Gastrocnemius medialis (tissue), 4 donors: ENCODE results near the gene IFT81. TPM values are rescaled to one million over a fixed set of nuclear protein-coding genes. Genes with fewer than 3 reads are reported as not detected.
A peak's percentile ranks its signal among the peaks of the same experiment; 100 is the strongest.

Experiments used
- ATAC-seq, 2 donors: fragments of 150-250 bp; one replicate each; pipeline ENCODE4 v1.9.1; 2016
- DNase-seq, 2 donors: peaks; one replicate each; pipeline ENCODE4 v3.0.0-alpha.2; 2019
- H3K27ac ChIP-seq, 4 donors: fragments of 200-600 bp; sonication (generic); 1 replicate in 1 of 4; 2 replicates in 3 of 4; pipeline ENCODE4 v1.5.1; 2016 to 2018; ENCODE audit warnings: mild to moderate bottlenecking in 2 of 4, moderate library complexity in 1 of 4
- H3K27me3 ChIP-seq, 3 donors: fragments of 200-600 bp; sonication (generic) in 2 of 3; 1 replicate in 1 of 3; 2 replicates in 2 of 3; pipeline versions ENCODE4 v1.5.1 to v1.6.0; 2016 to 2019; ENCODE audit warnings: mild to moderate bottlenecking in 1 of 3, moderate library complexity in 1 of 3
- H3K36me3 ChIP-seq, 2 donors: fragments of 200-600 bp; sonication (generic) in 1 of 2; one replicate each; pipeline ENCODE4 v1.5.1; 2017 to 2018
- H3K4me1 ChIP-seq, 2 donors: fragments of 200-600 bp; sonication (generic) in 1 of 2; one replicate each; pipeline ENCODE4 v1.5.1; 2016 to 2017; ENCODE audit warnings: mild to moderate bottlenecking in 2 of 2
- H3K4me3 ChIP-seq, 4 donors: fragments of 200-600 bp; sonication (generic) in 3 of 4; 1 replicate in 1 of 4; 2 replicates in 3 of 4; pipeline ENCODE4 v1.5.1; 2016 to 2019; ENCODE audit warnings: mild to moderate bottlenecking in 2 of 4
- H3K9me3 ChIP-seq, 3 donors: fragments of 200-600 bp; sonication (generic) in 2 of 3; 1 replicate in 1 of 3; 2 replicates in 2 of 3; pipeline ENCODE4 v1.5.1; 2016 to 2019
- POLR2A ChIP-seq, 2 donors: fragments of 450-650 bp; IDR thresholded peaks; one replicate each; pipeline ENCODE4 v1.6.1; 2017; ENCODE audit warnings: antibody characterized with exemption in 2 of 2, mild to moderate bottlenecking in 2 of 2, moderate library complexity in 2 of 2
- in situ Hi-C, 4 donors: fragments of 200-750 bp; cut with MboI; loops; one replicate each; pipeline versions ENCODE4 v1.15.0 to v1.8.0; 2017; ENCODE audit warnings: low sequenced_read_pairs in 4 of 4
- intact Hi-C: fragments of 100-400 bp; cut with DNase I; formaldehyde crosslinking; loops from one replicate; pipeline ENCODE4 v1.15.1; 2023; ENCODE audit warnings: low total_unique reads
- total RNA-seq, 4 donors: library from RNA; depleted of rRNA; stranded (reverse); fragments of >200 nt; gene quantifications; one replicate each; pipeline versions ENCODE4 v1.1.0 to v1.2.3, GENCODE V29; 2016
- TF ChIP-seq, protein P1 (sequence below), 5 experiments: fragments of 450-650 bp in 3 of 5; fragments of 200-600 bp in 2 of 5; sonication (generic) in 2 of 5; IDR thresholded peaks in 4 of 5; conservative IDR thresholded peaks in 1 of 5; 1 replicate in 4 of 5; 2 replicates in 1 of 5; pipeline ENCODE4 v1.5.1; 2016 to 2019; ENCODE audit warnings: antibody characterized with exemption in 5 of 5, mild to moderate bottlenecking in 3 of 5, moderate library complexity in 3 of 5

Gene IFT81
- total RNA-seq, 4 donors from 2014 or later, result 3.3 to 4.5 (median 3.7) TPM

DNA sequence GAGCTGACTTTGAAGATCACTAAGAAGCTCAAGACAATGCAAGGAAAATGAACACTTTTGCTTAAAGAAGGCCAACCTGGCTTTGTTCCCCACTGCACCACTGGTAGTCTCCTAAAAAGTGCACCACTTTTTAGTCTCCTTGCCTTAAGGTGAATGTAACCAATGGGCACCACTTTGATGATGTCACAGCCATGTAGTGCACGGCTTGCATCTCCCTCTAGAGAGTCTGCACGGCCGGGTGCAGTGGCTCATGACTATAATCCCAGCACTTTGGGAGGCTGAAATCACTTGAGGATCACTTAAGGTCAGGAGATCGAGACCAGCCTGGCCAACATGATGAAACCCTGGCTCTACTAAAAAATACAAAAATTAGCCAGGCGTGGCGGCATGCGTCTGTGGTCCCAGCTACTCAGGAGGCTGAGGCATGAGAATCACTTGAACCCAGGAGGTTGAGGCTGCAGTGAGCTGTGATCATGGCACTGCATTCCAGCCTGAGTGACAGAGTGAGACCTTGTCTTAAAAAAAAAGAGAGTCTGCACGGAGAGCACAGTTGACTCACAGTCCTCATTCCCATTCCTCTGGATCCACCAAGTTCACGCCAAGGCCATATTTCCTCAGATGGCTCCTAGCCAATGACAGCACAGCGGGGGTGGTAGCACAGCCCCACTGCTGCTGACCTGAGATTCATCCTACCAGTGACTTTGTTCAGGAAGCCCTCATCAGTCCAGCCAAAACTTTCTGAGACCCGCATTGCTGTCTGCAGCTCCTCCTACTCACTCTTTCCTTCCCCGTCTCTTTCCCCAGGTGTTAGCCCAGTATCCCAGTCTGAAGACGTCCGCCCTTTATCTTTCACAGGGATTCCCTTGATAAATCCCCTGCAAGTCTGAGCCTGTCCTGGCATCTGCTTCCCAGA lies 16.5 kb upstream of the IFT81 start:
- H3K27me3 ChIP-seq, result no peaks in the 10 kb centered on the region
- H3K9me3 ChIP-seq, result no peaks in the 10 kb centered on the region
- in situ Hi-C loops (loop anchor here in 1 of 4 donors (10.0 kb wide), 1 partner anchor 117 kb away; no protein-coding TSS in a partner anchor), intact Hi-C loops (loop anchor here (2.0 to 10.0 kb wide), 4 partner anchors 63 to 477 kb away; partner anchors contain the start of gene PPTC7)
- peak in 1 of 2 donors; percentile 13 for ATAC-seq
- peak overlapping the region; percentile 90 to 98 (median 94) for H3K27ac ChIP-seq
- TF ChIP-seq POLR2A (IDR thresholded peaks at IDR 0.05), result no peak
- TF ChIP-seq, protein P1, sequence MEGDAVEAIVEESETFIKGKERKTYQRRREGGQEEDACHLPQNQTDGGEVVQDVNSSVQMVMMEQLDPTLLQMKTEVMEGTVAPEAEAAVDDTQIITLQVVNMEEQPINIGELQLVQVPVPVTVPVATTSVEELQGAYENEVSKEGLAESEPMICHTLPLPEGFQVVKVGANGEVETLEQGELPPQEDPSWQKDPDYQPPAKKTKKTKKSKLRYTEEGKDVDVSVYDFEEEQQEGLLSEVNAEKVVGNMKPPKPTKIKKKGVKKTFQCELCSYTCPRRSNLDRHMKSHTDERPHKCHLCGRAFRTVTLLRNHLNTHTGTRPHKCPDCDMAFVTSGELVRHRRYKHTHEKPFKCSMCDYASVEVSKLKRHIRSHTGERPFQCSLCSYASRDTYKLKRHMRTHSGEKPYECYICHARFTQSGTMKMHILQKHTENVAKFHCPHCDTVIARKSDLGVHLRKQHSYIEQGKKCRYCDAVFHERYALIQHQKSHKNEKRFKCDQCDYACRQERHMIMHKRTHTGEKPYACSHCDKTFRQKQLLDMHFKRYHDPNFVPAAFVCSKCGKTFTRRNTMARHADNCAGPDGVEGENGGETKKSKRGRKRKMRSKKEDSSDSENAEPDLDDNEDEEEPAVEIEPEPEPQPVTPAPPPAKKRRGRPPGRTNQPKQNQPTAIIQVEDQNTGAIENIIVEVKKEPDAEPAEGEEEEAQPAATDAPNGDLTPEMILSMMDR (IDR thresholded peaks at IDR 0.05 in 4 of 5, conservative IDR thresholded peaks at IDR 0.05 in 1 of 5), result no peak
- peaks cover 27 to 31% of the 10 kb centered on the region in 2 donors for H3K4me1 ChIP-seq
- peak in 1 of 2 donors; percentile 62 for DNase-seq
- no peak overlapping the region for H3K4me3 ChIP-seq
- H3K36me3 ChIP-seq, result no peaks in the 10 kb centered on the region

DNA sequence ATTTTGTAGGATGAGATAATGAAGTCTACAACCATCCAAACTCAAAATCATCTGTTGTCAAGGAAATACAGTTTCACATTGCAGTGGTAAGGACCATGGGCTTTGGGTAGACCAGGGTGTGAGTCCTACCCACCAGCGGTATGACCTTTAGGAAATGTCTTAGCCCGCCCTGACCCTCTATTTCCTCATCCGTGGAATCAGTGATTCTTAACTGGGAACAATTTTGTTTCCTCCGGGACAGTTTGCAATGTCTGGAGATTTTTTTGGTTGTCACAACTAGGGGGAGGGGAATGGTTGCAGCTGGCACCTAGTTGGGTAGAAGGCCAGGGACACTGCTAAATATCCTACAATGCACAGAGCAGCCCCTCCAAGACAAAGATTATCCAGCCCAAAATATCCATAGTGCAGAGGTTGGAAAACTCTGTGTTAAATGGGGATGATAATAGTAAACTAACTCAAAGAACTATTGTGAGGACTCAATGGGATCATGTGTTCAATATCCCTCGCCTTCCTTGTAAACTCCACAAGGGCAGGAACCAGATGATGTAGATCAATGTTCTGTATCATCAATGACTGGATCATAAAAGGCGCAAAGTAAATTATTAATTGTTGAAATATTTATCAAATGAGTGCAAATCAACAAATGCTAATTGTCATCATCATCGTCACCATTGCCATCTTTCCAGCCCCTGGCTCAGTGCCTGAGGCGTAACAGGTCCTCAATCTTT lies 15.7 kb upstream of the IFT81 start:
- no peaks in the 10 kb centered on the region for H3K9me3 ChIP-seq
- peak; percentile 6 to 16 for ATAC-seq
- intact Hi-C loops, result loop anchor here (1.0 to 10.0 kb wide), 5 partner anchors 62 to 476 kb away; partner anchors contain the start of gene PPTC7
- in situ Hi-C loops, result loop anchor here in 1 of 4 donors (10.0 kb wide), 1 partner anchor 116 kb away; no protein-coding TSS in a partner anchor
- H3K27me3 ChIP-seq, result no peaks in the 10 kb centered on the region
- no peak for DNase-seq
- peak overlapping the region; percentile 90 to 98 (median 94) for H3K27ac ChIP-seq
- no peaks in the 10 kb centered on the region for H3K36me3 ChIP-seq
- TF ChIP-seq, protein P1 (IDR thresholded peaks at IDR 0.05 in 4 of 5, conservative IDR thresholded peaks at IDR 0.05 in 1 of 5), result no peak
- no peak for TF ChIP-seq POLR2A (IDR thresholded peaks at IDR 0.05)
- H3K4me3 ChIP-seq, result peak overlapping the region in 1 of 4 donors; percentile 34
- H3K4me1 ChIP-seq, result peaks cover 19 to 25% of the 10 kb centered on the region in 2 donors

DNA sequence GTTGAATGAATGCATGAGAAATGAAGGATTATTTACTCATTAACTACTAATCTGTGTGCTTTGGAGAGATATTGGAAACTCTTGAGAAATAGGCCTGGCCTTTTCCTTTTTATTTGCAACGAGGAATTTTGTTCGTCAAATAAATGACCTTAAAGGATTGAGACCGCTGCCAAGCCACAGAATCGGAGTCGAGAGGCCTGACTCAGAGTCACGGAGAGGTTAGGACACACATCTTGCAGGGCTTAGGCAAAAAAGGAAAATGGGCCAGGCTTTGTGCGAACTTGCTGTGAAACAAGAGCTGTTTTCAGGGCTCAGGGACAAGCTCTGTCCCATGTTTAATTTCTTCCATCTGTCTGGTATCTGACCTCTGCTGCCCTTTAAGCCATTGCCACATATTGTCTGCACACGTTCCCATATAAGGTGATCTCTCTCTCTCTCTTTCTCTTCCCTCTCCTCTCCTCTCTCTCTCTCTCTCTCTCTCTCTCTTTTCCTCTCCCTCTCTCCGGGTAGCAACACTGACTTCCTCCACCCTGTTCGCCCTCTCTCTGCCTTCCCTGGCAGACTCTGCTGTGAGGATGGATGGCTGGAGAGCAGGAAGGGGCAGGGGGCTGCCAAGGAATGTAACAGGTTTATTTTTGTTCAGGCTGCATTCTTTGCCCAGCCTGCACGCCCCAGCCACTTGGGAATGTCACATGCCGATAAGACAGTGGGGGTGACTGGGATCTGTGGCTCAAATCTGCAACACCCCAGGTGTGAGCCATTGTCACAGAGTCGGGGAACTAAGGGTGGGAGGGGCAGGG lies 14.9 kb upstream of the IFT81 start:
- TF ChIP-seq POLR2A (IDR thresholded peaks at IDR 0.05), result peak in 1 of 2 donors; percentile 18
- TF ChIP-seq, protein P1 (IDR thresholded peaks at IDR 0.05 in 4 of 5, conservative IDR thresholded peaks at IDR 0.05 in 1 of 5), result peak in 3 of 5 experiments; percentile 22 to 74 (median 66)
- peak overlapping the region; percentile 90 to 98 (median 94) for H3K27ac ChIP-seq
- in situ Hi-C loops (loop anchor here in 1 of 4 donors (10.0 kb wide), 1 partner anchor 116 kb away; no protein-coding TSS in a partner anchor), intact Hi-C loops (loop anchor here (1.0 to 10.0 kb wide), 5 partner anchors 62 to 476 kb away; partner anchors contain the start of gene PPTC7)
- H3K4me1 ChIP-seq, result peaks cover 17 to 25% of the 10 kb centered on the region in 2 donors
- peak; percentile 93 to 96 for ATAC-seq
- H3K27me3 ChIP-seq, result no peaks in the 10 kb centered on the region
- peak overlapping the region; percentile 28 to 34 (median 33) for H3K4me3 ChIP-seq
- no peaks in the 10 kb centered on the region for H3K36me3 ChIP-seq
- DNase-seq, result peak; percentile 97
- no peaks in the 10 kb centered on the region for H3K9me3 ChIP-seq
